Activated CD8-positive, alpha-beta memory T cell treated with anti-CD3 and anti-CD28 coated beads, Interleukin-2, amount 10 ng/mL, durations not matched to agents 7 days and 5 days (primary cell): ENCODE measurements around the gene TPCN1. TPM values are rescaled to one million over a fixed set of nuclear protein-coding genes. Genes with fewer than 3 reads are reported as not detected.

ENCODE experiments used
- ATAC-seq: fragments of 150-1000 bp; cut with Tn5 transposase; one replicate; pipeline ENCODE4 v1.10.0; 2021; ENCODE audit warnings: moderate library complexity
- CTCF ChIA-PET: fragments of 350-600 bp; sonication (Branson Sonifier 250); formaldehyde crosslinking; loops from one replicate; lab custom pipeline; 2021; ENCODE audit warnings: antibody characterized with exemption; lab: Charles Lee
- DNase-seq: peaks from one replicate; pipeline ENCODE4 v3.0.0-alpha.2; 2020
- H3K27ac Mint-ChIP-seq: one replicate; pipeline ENCODE4 v1.8.0; 2021; ENCODE audit warnings: mild to moderate bottlenecking, mixed read lengths
- H3K27me3 Mint-ChIP-seq: one replicate; pipeline ENCODE4 v1.8.0; 2021; ENCODE audit warnings: mixed read lengths
- H3K36me3 Mint-ChIP-seq: one replicate; pipeline ENCODE4 v1.8.0; 2021; ENCODE audit warnings: mild to moderate bottlenecking, mixed read lengths
- H3K4me1 Mint-ChIP-seq: one replicate; pipeline ENCODE4 v1.8.0; 2021; ENCODE audit warnings: mixed read lengths
- H3K4me3 Mint-ChIP-seq: one replicate; pipeline ENCODE4 v1.8.0; 2021; ENCODE audit warnings: mild to moderate bottlenecking, moderate library complexity, mixed read lengths
- H3K9me3 Mint-ChIP-seq: one replicate; pipeline ENCODE4 v1.8.0; 2022; ENCODE audit warnings: low read depth, mixed read lengths
- total RNA-seq, 2 experiments: library from RNA; stranded (reverse); gene quantifications; one replicate each; pipeline ENCODE4 v1.2.3, GENCODE V29; 2021

TPCN1 gene
- total RNA-seq, 2 experiments from 2014 or later = 21.4 to 23.3 TPM

- CTCF ChIA-PET = interaction anchor here (0.9 to 1.7 kb wide), 2 partner anchors 9 to 193 kb away, joined by 3 to 5 read pairs; no protein-coding TSS in a partner anchor
Observed at GRCh38 chr12:113232089-113232839, 11.0 kb downstream of the TPCN1 start.

GRCh38 chr12:113232840-113233585, 11.7 kb downstream of the TPCN1 start:
- Mint-ChIP-seq H3K4me3 (peak overlapping the region; percentile 58), H3K9me3 (no peaks in the 10 kb centered on the region), H3K27me3 (no peaks in the 10 kb centered on the region), H3K4me1 (peaks cover 25% of the 10 kb centered on the region), H3K27ac (peak overlapping the region; percentile 76), H3K36me3 (peaks cover 23% of the 10 kb centered on the region)
- ATAC-seq (peak; percentile 85), DNase-seq (peak; percentile 75)
- CTCF ChIA-PET = interaction anchor here (0.6 to 1.7 kb wide), 3 partner anchors 10 to 46 kb away, joined by 3 to 5 read pairs (median 4); no protein-coding TSS in a partner anchor

More at GRCh38 chr12:113232089-113232839, 11.0 kb downstream of the TPCN1 start:
- Mint-ChIP-seq H3K27ac (peak overlapping the region; percentile 76), H3K4me3 (no peak overlapping the region), H3K36me3 (peaks cover 25% of the 10 kb centered on the region), H3K27me3 (no peaks in the 10 kb centered on the region), H3K4me1 (peaks cover 25% of the 10 kb centered on the region), H3K9me3 (no peaks in the 10 kb centered on the region)
- no peak for ATAC-seq
- DNase-seq = no peak

GRCh38 chr12:113233967-113234366, 12.7 kb downstream of the TPCN1 start:
- Mint-ChIP-seq H3K4me3 (no peak overlapping the region), H3K4me1 (peaks cover 25% of the 10 kb centered on the region), H3K36me3 (peaks cover 23% of the 10 kb centered on the region), H3K9me3 (no peaks in the 10 kb centered on the region), H3K27me3 (no peaks in the 10 kb centered on the region), H3K27ac (no peak overlapping the region)
- ATAC-seq (no peak), DNase-seq (no peak)
- CTCF ChIA-PET = interaction anchor here (2.9 kb wide), 1 partner anchor 11 kb away, joined by 11 read pairs; no protein-coding TSS in a partner anchor

- H3K27ac Mint-ChIP-seq = no peak overlapping the region
- ATAC-seq (no peak), DNase-seq (no peak)
- H3K9me3 Mint-ChIP-seq = no peaks in the 10 kb centered on the region
- no peaks in the 10 kb centered on the region for H3K27me3 Mint-ChIP-seq
- H3K4me1 Mint-ChIP-seq = peaks cover 22% of the 10 kb centered on the region
- no peak overlapping the region for H3K4me3 Mint-ChIP-seq
- H3K36me3 Mint-ChIP-seq = peaks cover 23% of the 10 kb centered on the region
- CTCF ChIA-PET = interaction anchor here (2.9 kb wide), 1 partner anchor 11 kb away, joined by 11 read pairs; no protein-coding TSS in a partner anchor
Observed at GRCh38 chr12:113234483-113234882, 13.2 kb downstream of the TPCN1 start.

- Mint-ChIP-seq H3K4me3 (no peak overlapping the region), H3K4me1 (peaks cover 13% of the 10 kb centered on the region), H3K9me3 (no peaks in the 10 kb centered on the region), H3K27me3 (no peaks in the 10 kb centered on the region), H3K36me3 (peaks cover 14% of the 10 kb centered on the region), H3K27ac (no peak overlapping the region)
- CTCF ChIA-PET = interaction anchor here (2.9 kb wide), 1 partner anchor 13 kb away, joined by 11 read pairs; no protein-coding TSS in a partner anchor
- DNase-seq (no peak), ATAC-seq (no peak)
Observed at GRCh38 chr12:113235976-113236375, 14.7 kb downstream of the TPCN1 start.

- no peaks in the 10 kb centered on the region for H3K27me3 Mint-ChIP-seq
- H3K27ac Mint-ChIP-seq = no peak overlapping the region
- no peak overlapping the region for H3K4me3 Mint-ChIP-seq
- H3K9me3 Mint-ChIP-seq = no peaks in the 10 kb centered on the region
- CTCF ChIA-PET = no interaction called here
- DNase-seq = no peak
- peaks cover 7% of the 10 kb centered on the region for H3K36me3 Mint-ChIP-seq
- no peak for ATAC-seq
- H3K4me1 Mint-ChIP-seq = peaks cover 13% of the 10 kb centered on the region
Observed at GRCh38 chr12:113236539-113237399, 15.5 kb downstream of the TPCN1 start.

- no peak for ATAC-seq
- Mint-ChIP-seq H3K36me3 (peaks cover 5% of the 10 kb centered on the region), H3K4me1 (peaks cover 10% of the 10 kb centered on the region), H3K4me3 (no peak overlapping the region), H3K27me3 (no peaks in the 10 kb centered on the region), H3K9me3 (no peaks in the 10 kb centered on the region), H3K27ac (no peak overlapping the region)
- no peak for DNase-seq
- CTCF ChIA-PET = no interaction called here
Observed at GRCh38 chr12:113237748-113238147, 16.5 kb downstream of the TPCN1 start.

- Mint-ChIP-seq H3K4me3 (no peak overlapping the region), H3K36me3 (peaks cover 3% of the 10 kb centered on the region), H3K9me3 (no peaks in the 10 kb centered on the region), H3K27me3 (no peaks in the 10 kb centered on the region), H3K4me1 (peaks cover 4% of the 10 kb centered on the region), H3K27ac (no peak overlapping the region)
- ATAC-seq (no peak), DNase-seq (no peak)
- CTCF ChIA-PET = no interaction called here
Observed at GRCh38 chr12:113238309-113238708, 17.0 kb downstream of the TPCN1 start.

- ATAC-seq (no peak), DNase-seq (no peak)
- H3K4me1 Mint-ChIP-seq = no peaks in the 10 kb centered on the region
- H3K36me3 Mint-ChIP-seq = peaks cover 3% of the 10 kb centered on the region
- no peak overlapping the region for H3K4me3 Mint-ChIP-seq
- CTCF ChIA-PET = no interaction called here
- H3K27ac Mint-ChIP-seq = no peak overlapping the region
- no peaks in the 10 kb centered on the region for H3K9me3 Mint-ChIP-seq
- no peaks in the 10 kb centered on the region for H3K27me3 Mint-ChIP-seq
Observed at GRCh38 chr12:113239288-113239771, 18.1 kb downstream of the TPCN1 start.

GRCh38 chr12:113239811-113240331, 18.6 kb downstream of the TPCN1 start:
- Mint-ChIP-seq H3K4me3 (no peak overlapping the region), H3K9me3 (no peaks in the 10 kb centered on the region), H3K27ac (no peak overlapping the region), H3K27me3 (no peaks in the 10 kb centered on the region), H3K4me1 (no peaks in the 10 kb centered on the region), H3K36me3 (peaks cover 3% of the 10 kb centered on the region)
- no peak for ATAC-seq
- CTCF ChIA-PET = interaction anchor here (0.6 kb wide), 1 partner anchor 13 kb away, joined by 3 read pairs; no protein-coding TSS in a partner anchor
- no peak for DNase-seq

- no peak for ATAC-seq
- peaks cover 3% of the 10 kb centered on the region for H3K36me3 Mint-ChIP-seq
- H3K27ac Mint-ChIP-seq = no peak overlapping the region
- no peaks in the 10 kb centered on the region for H3K27me3 Mint-ChIP-seq
- H3K9me3 Mint-ChIP-seq = no peaks in the 10 kb centered on the region
- H3K4me3 Mint-ChIP-seq = no peak overlapping the region
- H3K4me1 Mint-ChIP-seq = no peaks in the 10 kb centered on the region
- DNase-seq = no peak
- CTCF ChIA-PET = interaction anchor here (0.6 kb wide), 1 partner anchor 14 kb away, joined by 3 read pairs; no protein-coding TSS in a partner anchor
Observed at GRCh38 chr12:113240395-113240794, 19.1 kb downstream of the TPCN1 start.

GRCh38 chr12:113241191-113242025, 20.1 kb downstream of the TPCN1 start:
- DNase-seq (no peak), ATAC-seq (no peak)
- H3K4me1 Mint-ChIP-seq = no peaks in the 10 kb centered on the region
- H3K36me3 Mint-ChIP-seq = peaks cover 3% of the 10 kb centered on the region
- CTCF ChIA-PET = no interaction called here
- no peaks in the 10 kb centered on the region for H3K27me3 Mint-ChIP-seq
- no peaks in the 10 kb centered on the region for H3K9me3 Mint-ChIP-seq
- H3K27ac Mint-ChIP-seq = no peak overlapping the region
- no peak overlapping the region for H3K4me3 Mint-ChIP-seq
